CD14-positive monocyte (primary cell): ENCODE data around the gene DGUOK. TPM values are rescaled to one million over a fixed set of nuclear protein-coding genes. Genes with fewer than 3 reads are reported as not detected.
A peak's percentile ranks its signal among the peaks of the same experiment; 100 is the strongest.

ENCODE experiments used
- DNase-seq, 3 donors: peaks; one replicate each; pipeline ENCODE4 v3.0.0-alpha.2; 2011 to 2022
- H2AFZ ChIP-seq: 2 replicates; pipeline ENCODE4 v1.6.0; 2012; ENCODE audit warnings: mild to moderate bottlenecking, low read depth, low read length, inconsistent platforms; ENCODE audit not compliant: insufficient read depth, poor library complexity, severe bottlenecking
- H3K27ac ChIP-seq, 2 donors: 1 replicate in 1 of 2; 2 replicates in 1 of 2; pipeline ENCODE4 v1.5.1; 2012 to 2013; ENCODE audit warnings: low read length in 2 of 2, control low read depth in 1 of 2, inconsistent platforms in 1 of 2, low read depth in 1 of 2, mild to moderate bottlenecking in 1 of 2
- H3K27me3 ChIP-seq, 2 donors: one replicate each; pipeline versions ENCODE4 v1.6.0 to v1.6.1; 2011 to 2013; ENCODE audit warnings: low read length in 2 of 2; ENCODE audit not compliant: control insufficient read depth in 2 of 2, insufficient read depth in 2 of 2
- H3K36me3 ChIP-seq, 2 donors: replicated peaks in 1 of 2; 1 replicate in 1 of 2; 2 replicates in 1 of 2; pipeline versions ENCODE4 v1.5.1 to v1.6.1; 2012 to 2013; ENCODE audit warnings: low read length in 2 of 2, control low read depth in 1 of 2, inconsistent platforms in 1 of 2, mild to moderate bottlenecking in 1 of 2; ENCODE audit not compliant: insufficient read depth in 2 of 2, control insufficient read depth in 1 of 2
- H3K4me1 ChIP-seq, 2 donors: 1 replicate in 1 of 2; 2 replicates in 1 of 2; pipeline versions ENCODE4 v1.5.1 to v1.6.1; 2012 to 2013; ENCODE audit warnings: low read length in 2 of 2, control low read depth in 1 of 2, inconsistent platforms in 1 of 2, mild to moderate bottlenecking in 1 of 2, moderate library complexity in 1 of 2; ENCODE audit not compliant: insufficient read depth in 2 of 2, control insufficient read depth in 1 of 2
- H3K4me2 ChIP-seq: replicated peaks from 2 replicates; pipeline ENCODE3; 2012; ENCODE audit warnings: low read length, moderate library complexity, mild to moderate bottlenecking; ENCODE audit not compliant: poor library complexity, severe bottlenecking; ENCODE audit errors: extremely low read depth
- H3K4me3 ChIP-seq, 3 experiments: fragments of 200-600 bp in 1 of 3; sonication (generic) in 1 of 3; replicated peaks in 1 of 3; 1 replicate in 2 of 3; 2 replicates in 1 of 3; pipeline ENCODE4 v1.5.1; 2011 to 2013; ENCODE audit warnings: low read length in 3 of 3, mild to moderate bottlenecking in 3 of 3, control low read depth in 2 of 3, low read depth in 2 of 3, inconsistent platforms in 1 of 3, moderate library complexity in 1 of 3
- H3K79me2 ChIP-seq: 2 replicates; pipeline ENCODE4 v1.6.0; 2012; ENCODE audit warnings: mild to moderate bottlenecking, control low read depth, inconsistent platforms, low read length, moderate library complexity; ENCODE audit not compliant: insufficient read depth
- H3K9ac ChIP-seq: 2 replicates; pipeline ENCODE4 v1.6.0; 2017; ENCODE audit warnings: low read length, mild to moderate bottlenecking; ENCODE audit not compliant: insufficient read depth, poor library complexity, severe bottlenecking
- H3K9me3 ChIP-seq, 2 donors: replicated peaks in 1 of 2; 1 replicate in 1 of 2; 2 replicates in 1 of 2; pipeline versions ENCODE4 v1.5.1 to v1.6.1; 2012 to 2013; ENCODE audit warnings: low read length in 2 of 2, control low read depth in 1 of 2; ENCODE audit not compliant: control insufficient read depth in 1 of 2, insufficient read depth in 1 of 2
- H4K20me1 ChIP-seq: 2 replicates; pipeline ENCODE4 v1.6.0; 2012; ENCODE audit warnings: mild to moderate bottlenecking, low read length, control low read depth, moderate library complexity; ENCODE audit not compliant: insufficient read depth
- H3K27ac Mint-ChIP-seq, 7 donors: one replicate each; pipeline ENCODE4 v1.8.0; 2020; ENCODE audit warnings: mild to moderate bottlenecking in 7 of 7, mixed read lengths in 7 of 7, moderate library complexity in 6 of 7, inconsistent platforms in 2 of 7
- H3K27me3 Mint-ChIP-seq, 3 donors: one replicate each; pipeline ENCODE4 v1.8.0; 2021 to 2022; ENCODE audit warnings: low read depth in 3 of 3, mild to moderate bottlenecking in 3 of 3, mixed read lengths in 3 of 3, moderate library complexity in 3 of 3, inconsistent platforms in 1 of 3
- H3K36me3 Mint-ChIP-seq, 2 donors: one replicate each; pipeline ENCODE4 v1.8.0; 2020; ENCODE audit warnings: mixed read lengths in 2 of 2, inconsistent platforms in 1 of 2, mild to moderate bottlenecking in 1 of 2
- H3K4me1 Mint-ChIP-seq: one replicate; pipeline ENCODE4 v1.8.0; 2020; ENCODE audit warnings: mild to moderate bottlenecking, mixed read lengths
- H3K4me3 Mint-ChIP-seq, 2 donors: one replicate each; pipeline ENCODE4 v1.8.0; 2020; ENCODE audit warnings: mild to moderate bottlenecking in 2 of 2, mixed read lengths in 2 of 2, moderate library complexity in 1 of 2
- H3K9me3 Mint-ChIP-seq, 7 donors: one replicate each; pipeline ENCODE4 v1.8.0; 2020 to 2022; ENCODE audit warnings: mixed read lengths in 7 of 7, mild to moderate bottlenecking in 6 of 7, moderate library complexity in 6 of 7, inconsistent platforms in 2 of 7
- WGBS: methylation state at CpG from one replicate; pipeline ENCODE4 v1.1.5; 2013; ENCODE audit warnings: missing lambda C conversion rate; ENCODE audit not compliant: insufficient coverage; 5-methylcytosine and 5-hydroxymethylcytosine counted together
- intact Hi-C, 2 donors: fragments of 100-400 bp; cut with micrococcal nuclease; formaldehyde crosslinking; loops; one replicate each; pipeline versions ENCODE4 v1.15.0 to v1.15.1; 2023
- polyA plus RNA-seq, 3 donors: library from polyadenylated mRNA; depleted of rRNA in 1 of 3; unstranded in 2 of 3; stranded (reverse) in 1 of 3; fragments of 300-500 nt in 2 of 3; fragments of >200 nt in 1 of 3; fragmentation: Illumina TruSeq in 2 of 3; gene quantifications; 1 replicate in 2 of 3; 2 replicates in 1 of 3; pipeline ENCODE4 v1.2.3, GENCODE V29; 2012 to 2021
- TF ChIP-seq, protein P1 (sequence below): fragments of 200-600 bp; IDR thresholded peaks from one replicate; pipeline ENCODE4 v1.8.0; 2022; ENCODE audit warnings: antibody characterized with exemption, mild to moderate bottlenecking

The DGUOK gene
- polyA plus RNA-seq, 3 donors: 62.9 to 129 (median 123) TPM

DNA sequence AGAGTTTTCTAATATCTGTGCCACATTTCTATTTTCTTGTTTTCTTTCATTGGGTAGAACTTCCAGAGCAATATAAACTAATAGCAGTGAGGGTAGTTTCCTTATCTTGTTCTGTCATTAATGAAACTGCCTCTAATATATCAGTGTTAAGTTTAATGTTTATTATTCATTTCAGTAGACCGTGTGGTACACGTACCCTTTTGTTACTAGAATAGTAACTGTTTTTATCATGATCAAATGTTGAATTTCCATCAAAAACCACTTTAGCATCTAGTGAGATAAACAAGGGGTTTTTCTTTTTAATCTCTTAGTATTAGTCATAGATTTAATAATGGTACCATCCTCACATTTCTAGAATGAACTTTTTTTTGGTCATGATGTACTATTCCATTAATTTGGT, 16.0 kb downstream of the DGUOK start:
- H4K20me1 ChIP-seq: peaks cover 48% of the 10 kb centered on the region
- H3K27ac ChIP-seq: no peak overlapping the region

DNA sequence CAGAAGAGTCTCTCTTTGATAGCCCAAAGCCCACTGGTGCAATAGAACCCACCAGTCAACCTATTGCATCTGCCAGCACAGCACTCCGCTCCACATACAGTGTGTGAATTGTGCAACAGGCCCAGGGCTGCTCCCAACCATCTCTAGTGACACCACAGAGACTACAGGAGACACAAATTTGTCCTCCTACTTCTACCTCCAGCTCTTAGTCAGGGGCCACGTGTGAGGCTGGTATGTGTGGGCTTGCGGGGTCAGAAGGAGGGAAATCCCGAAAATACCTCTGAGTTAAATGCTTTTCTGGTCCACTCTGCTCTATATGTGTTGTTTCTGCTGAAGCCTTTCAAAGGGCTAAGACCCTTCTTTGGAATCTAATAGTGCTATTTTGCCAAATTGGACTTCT, 18.0 kb downstream of the DGUOK start:
- Histone ChIP-seq H3K79me2 (peaks cover 73% of the 10 kb centered on the region), H2AFZ (no peak overlapping the region), H3K27me3 (no peaks in the 10 kb centered on the region), H3K4me1 (peaks cover 36% of the 10 kb centered on the region in 2 donors), H3K4me3 (no peak overlapping the region), H3K36me3 (peaks cover 15 to 61% of the 10 kb centered on the region in 2 donors), H3K27ac (peak overlapping the region in 1 of 2 donors; percentile 33), H3K9me3 (no peaks in the 10 kb centered on the region), H3K4me2 (no peak overlapping the region), H3K9ac (no peak overlapping the region), H4K20me1 (peaks cover 28% of the 10 kb centered on the region)
- H3K27ac Mint-ChIP-seq: peak overlapping the region in 3 of 7 donors; percentile 6 to 57 (median 34)
- intact Hi-C loops: loop anchor here in 1 of 2 donors (5.0 kb wide), 2 partner anchors 38 to 78 kb away; partner anchors contain the start of gene TET3
- 83% methylated on average over 4 of the region's 4 CpGs for WGBS
- TF ChIP-seq, protein P1, sequence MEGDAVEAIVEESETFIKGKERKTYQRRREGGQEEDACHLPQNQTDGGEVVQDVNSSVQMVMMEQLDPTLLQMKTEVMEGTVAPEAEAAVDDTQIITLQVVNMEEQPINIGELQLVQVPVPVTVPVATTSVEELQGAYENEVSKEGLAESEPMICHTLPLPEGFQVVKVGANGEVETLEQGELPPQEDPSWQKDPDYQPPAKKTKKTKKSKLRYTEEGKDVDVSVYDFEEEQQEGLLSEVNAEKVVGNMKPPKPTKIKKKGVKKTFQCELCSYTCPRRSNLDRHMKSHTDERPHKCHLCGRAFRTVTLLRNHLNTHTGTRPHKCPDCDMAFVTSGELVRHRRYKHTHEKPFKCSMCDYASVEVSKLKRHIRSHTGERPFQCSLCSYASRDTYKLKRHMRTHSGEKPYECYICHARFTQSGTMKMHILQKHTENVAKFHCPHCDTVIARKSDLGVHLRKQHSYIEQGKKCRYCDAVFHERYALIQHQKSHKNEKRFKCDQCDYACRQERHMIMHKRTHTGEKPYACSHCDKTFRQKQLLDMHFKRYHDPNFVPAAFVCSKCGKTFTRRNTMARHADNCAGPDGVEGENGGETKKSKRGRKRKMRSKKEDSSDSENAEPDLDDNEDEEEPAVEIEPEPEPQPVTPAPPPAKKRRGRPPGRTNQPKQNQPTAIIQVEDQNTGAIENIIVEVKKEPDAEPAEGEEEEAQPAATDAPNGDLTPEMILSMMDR: no peak
- no peaks in the 10 kb centered on the region for H3K9me3 Mint-ChIP-seq
- H3K36me3 Mint-ChIP-seq: peaks cover 48 to 65% of the 10 kb centered on the region in 2 donors
- peaks cover 49% of the 10 kb centered on the region for H3K4me1 Mint-ChIP-seq
- no peak overlapping the region for H3K4me3 Mint-ChIP-seq
- no peaks in the 10 kb centered on the region for H3K27me3 Mint-ChIP-seq
- DNase-seq: no peak

More for the DNA sequence above, 16.0 kb downstream of the DGUOK start:
- no peaks in the 10 kb centered on the region for H3K27me3 Mint-ChIP-seq
- H3K4me3 ChIP-seq: no peak overlapping the region
- no peak overlapping the region for H3K27ac Mint-ChIP-seq
- no peak overlapping the region for H3K9ac ChIP-seq
- peaks cover 88% of the 10 kb centered on the region for H3K79me2 ChIP-seq
- no peaks in the 10 kb centered on the region for H3K9me3 ChIP-seq
- TF ChIP-seq, protein P1: no peak
- DNase-seq: no peak
- H3K4me1 Mint-ChIP-seq: peaks cover 37% of the 10 kb centered on the region
- H3K36me3 ChIP-seq: peaks cover 15 to 66% of the 10 kb centered on the region in 2 donors
- H3K27me3 ChIP-seq: no peaks in the 10 kb centered on the region
- intact Hi-C loops: no loop called here
- no peak overlapping the region for H3K4me2 ChIP-seq
- H3K4me3 Mint-ChIP-seq: no peak overlapping the region
- H2AFZ ChIP-seq: no peak overlapping the region
- no CpG with 5 or more reads among the region's 2 CpGs for WGBS
- peaks cover 48 to 63% of the 10 kb centered on the region in 2 donors for H3K36me3 Mint-ChIP-seq
- H3K9me3 Mint-ChIP-seq: no peaks in the 10 kb centered on the region
- H3K4me1 ChIP-seq: peaks cover 22 to 32% of the 10 kb centered on the region in 2 donors
